GM12878 (cell line): ENCODE measurements around the gene SMTNL2. TPM values are rescaled to one million over a fixed set of nuclear protein-coding genes. Genes with fewer than 3 reads are reported as not detected.

Source experiments
- ATAC-seq: fragments of 200-7000 bp; cut with Tn5 transposase; 3 replicates; pipeline ENCODE4 v1.9.1; 2020; ENCODE audit warnings: mild to moderate bottlenecking, moderate library complexity
- BruUV-seq: library from RNA; stranded (reverse); fragments of 400-500 nt; replicated peaks from 2 replicates; lab custom pipeline; 2021; lab: Mats Ljungman, UMichigan
- CTCF ChIA-PET: fragments of 300-600 bp; sonication (Branson Sonifier 250); formaldehyde crosslinking; extraction: SDS; loops from one replicate; lab custom pipeline; 2021; ENCODE audit warnings: inconsistent platforms; lab: Yijun Ruan, JAX
- POLR2A ChIA-PET: fragments of 350-600 bp; formaldehyde crosslinking; extraction: SDS; loops from one replicate; lab custom pipeline; 2021; ENCODE audit warnings: inconsistent platforms; lab: Charles Lee
- RAD21 ChIA-PET: fragments of 300-600 bp; sonication (Branson Sonifier 250); formaldehyde crosslinking; loops from one replicate; lab custom pipeline; 2023; ENCODE audit warnings: antibody characterized with exemption; ENCODE audit not compliant: unreplicated experiment; lab: Charles Lee
- SMC1A ChIA-PET: fragments of 300-600 bp; sonication (Branson Sonifier 250); formaldehyde crosslinking; loops from one replicate; lab custom pipeline; 2023; ENCODE audit not compliant: unreplicated experiment, uncharacterized antibody; lab: Charles Lee
- DNase-seq: peaks from one replicate; pipeline ENCODE4 v3.0.0-alpha.2; 2011; ENCODE audit warnings: low read depth, low spot score
- FAIRE-seq: peaks from 3 replicates; lab custom pipeline; 2011; peaks lifted over from hg19 to GRCh38; lab: Jason Lieb, UNC
- H2AFZ ChIP-seq: 2 replicates; pipeline ENCODE4 v1.6.0; 2011; ENCODE audit warnings: low read depth, low read length, control low read depth; ENCODE audit not compliant: control insufficient read depth
- H3K27ac ChIP-seq: 2 replicates; pipeline ENCODE4 v1.5.1; 2011; ENCODE audit warnings: control low read depth; ENCODE audit not compliant: control insufficient read depth, insufficient read depth
- H3K27me3 ChIP-seq, 2 experiments: replicated peaks in 1 of 2; 2 replicates each; pipeline versions ENCODE4 v1.6.0 to v1.6.1; 2011; ENCODE audit warnings: low read length in 1 of 2; ENCODE audit not compliant: control insufficient read depth in 2 of 2, insufficient read depth in 2 of 2
- H3K36me3 ChIP-seq, 2 experiments: 2 replicates each; pipeline ENCODE4 v1.5.1; 2011; ENCODE audit warnings: low read length in 1 of 2; ENCODE audit not compliant: control insufficient read depth in 2 of 2, insufficient read depth in 2 of 2
- H3K4me1 ChIP-seq: 2 replicates; pipeline ENCODE4 v1.6.1; 2011; ENCODE audit warnings: mild to moderate bottlenecking, low read length, moderate library complexity, mixed read lengths; ENCODE audit not compliant: control insufficient read depth, insufficient read depth
- H3K4me2 ChIP-seq: 2 replicates; pipeline ENCODE4 v1.6.0; 2011; ENCODE audit warnings: control low read depth; ENCODE audit not compliant: control insufficient read depth, insufficient read depth
- H3K4me3 ChIP-seq: fragments of 200-600 bp; sonication (generic); 2 replicates; pipeline ENCODE4 v1.5.1; 2016
- H3K79me2 ChIP-seq: 2 replicates; pipeline ENCODE4 v1.6.0; 2011; ENCODE audit warnings: low read length; ENCODE audit not compliant: control insufficient read depth, insufficient read depth
- H3K9ac ChIP-seq: 2 replicates; pipeline ENCODE4 v1.8.0; 2011; ENCODE audit warnings: low read length, control low read depth, mixed read lengths; ENCODE audit not compliant: control insufficient read depth, insufficient read depth
- H3K9me3 ChIP-seq: replicated peaks from 3 replicates; pipeline ENCODE4 v1.5.1; 2011; ENCODE audit warnings: mild to moderate bottlenecking, low read length; ENCODE audit not compliant: control insufficient read depth, insufficient read depth
- H4K20me1 ChIP-seq: 2 replicates; pipeline ENCODE4 v1.6.0; 2011; ENCODE audit not compliant: control insufficient read depth, insufficient read depth
- BCLAF1 ChIP-seq: fragments of 450-650 bp; IDR thresholded peaks from 2 replicates; pipeline ENCODE4 v1.6.1; 2017; ENCODE audit warnings: antibody characterized with exemption, mild to moderate bottlenecking, moderate library complexity
- BHLHE40 ChIP-seq, 2 experiments: fragments of 450-650 bp in 1 of 2; IDR thresholded peaks; 2 replicates each; pipeline ENCODE4 v1.6.1; 2011 to 2017; ENCODE audit warnings: low read depth in 2 of 2, borderline replicate concordance in 1 of 2, improper control_type of control experiment in 1 of 2, low read length in 1 of 2, mild to moderate bottlenecking in 1 of 2
- DPF2 ChIP-seq: fragments of 450-650 bp; IDR thresholded peaks from 2 replicates; pipeline ENCODE4 v1.6.1; 2017; ENCODE audit warnings: mild to moderate bottlenecking
- JUNB ChIP-seq: IDR thresholded peaks from 2 replicates; pipeline ENCODE4 v1.6.1; 2016; ENCODE audit warnings: antibody characterized with exemption, mild to moderate bottlenecking
- MLLT1 ChIP-seq: fragments of 450-650 bp; IDR thresholded peaks from 2 replicates; pipeline ENCODE4 v1.6.1; 2016; ENCODE audit warnings: mild to moderate bottlenecking
- NR2C1 ChIP-seq: fragments of 450-650 bp; IDR thresholded peaks from 2 replicates; pipeline ENCODE4 v1.6.1; 2017; ENCODE audit warnings: antibody characterized with exemption, mild to moderate bottlenecking, moderate library complexity
- POLR2AphosphoS2 ChIP-seq: IDR thresholded peaks from 2 replicates; pipeline ENCODE4 v1.6.1; 2011; ENCODE audit warnings: low read depth, mild to moderate bottlenecking, low read length, improper control_type of control experiment, moderate library complexity
- TCF3 ChIP-seq: IDR thresholded peaks from 2 replicates; pipeline ENCODE4 v1.6.1; 2012; ENCODE audit warnings: low read depth, mild to moderate bottlenecking, low read length, borderline replicate concordance; ENCODE audit not compliant: insufficient read depth
- ZNF384 ChIP-seq: IDR thresholded peaks from 2 replicates; pipeline ENCODE4 v1.6.1; 2012; ENCODE audit warnings: low read depth, mild to moderate bottlenecking, low read length, improper control_type of control experiment, borderline replicate concordance
- WGBS: methylation state at CpG from one replicate; pipeline ENCODE4 v1.1.6; 2016; ENCODE audit warnings: low lambda C conversion rate; ENCODE audit not compliant: insufficient replicate concordance, insufficient coverage; ENCODE audit errors: missing lambda C conversion rate; 5-methylcytosine and 5-hydroxymethylcytosine counted together
- in situ Hi-C: fragments of 300-500 bp; cut with MboI; formaldehyde crosslinking; loops from 9 replicates; pipeline ENCODE4 v1.14.3; 2018; ENCODE audit warnings: mixed read lengths
- intact Hi-C: fragments of 100-400 bp; cut with micrococcal nuclease; formaldehyde crosslinking; loops from one replicate; pipeline ENCODE4 v1.14.2; 2022; ENCODE audit not compliant: unreplicated experiment
- polyA plus RNA-seq, 11 experiments: library from polyadenylated mRNA; depleted of rRNA in 4 of 11; unstranded in 6 of 11; stranded (reverse) in 5 of 11; fragments of >200 nt; fragmentation: Nextera tagmentation in 4 of 11; fragmentation: Illumina TruSeq in 1 of 11; extraction: Ambion mirVana in 4 of 11; extraction: Trizol in 1 of 11; gene quantifications; 1 replicate in 1 of 11; 2 replicates in 10 of 11; pipeline versions ENCODE4 v1.2.1 to v1.2.3, GENCODE V29; 2011 to 2016; ENCODE audit warnings: inconsistent platforms in 2 of 11, missing spikeins in 2 of 11, low read depth in 1 of 11
- total RNA-seq, 4 experiments: library from RNA; depleted of rRNA in 3 of 4; stranded (reverse); fragments of >200 nt in 3 of 4; fragmentation: Illumina TruSeq in 1 of 4; extraction: Trizol in 1 of 4; gene quantifications; 2 replicates each; pipeline versions ENCODE4 v1.2.1 to v1.2.3, GENCODE V29; 2013 to 2021

Gene SMTNL2
- total and polyA plus RNA-seq, 10 of the 15 experiments (the other 5 are each of a cell fraction or from before 2014, with no cell fraction given): not detected

- WGBS: 95% methylated on average over 14 of the region's 15 CpGs
- no peak for TF ChIP-seq MLLT1
- ATAC-seq (no peak), DNase-seq (no peak), FAIRE-seq (no peak)
- ChIA-PET RAD21 (no interaction called here), SMC1A (no interaction called here), CTCF (no interaction called here), POLR2A (no interaction called here)
- Histone ChIP-seq H3K9me3 (no peaks in the 10 kb centered on the region), H3K36me3 (peaks cover 0 to 49% of the 10 kb centered on the region in 2 experiments; a peak in 3 of 4 replicates), H3K4me2 (no peak overlapping the region), H3K27me3 (no peaks in the 10 kb centered on the region), H3K79me2 (no peaks in the 10 kb centered on the region), H3K4me3 (no peak overlapping the region), H3K27ac (no peak overlapping the region), H3K4me1 (no peaks in the 10 kb centered on the region), H3K9ac (no peak overlapping the region), H4K20me1 (no peaks in the 10 kb centered on the region), H2AFZ (no peak overlapping the region)
- in situ Hi-C loops: no loop called here
- no TSS peak for BruUV-seq
- intact Hi-C loops: no loop called here
Measured at GRCh38 chr17:4540687-4541327, 43.5 kb upstream of the SMTNL2 start.

GRCh38 chr17:4541328-4542002 is 42.9 kb upstream of the SMTNL2 start:
- 94% methylated on average over 29 of the region's 29 CpGs for WGBS
- no peaks in the 10 kb centered on the region for H3K9me3 ChIP-seq
- ChIA-PET RAD21 (no interaction called here), SMC1A (no interaction called here), POLR2A (no interaction called here), CTCF (no interaction called here)
- H3K4me1 ChIP-seq: no peaks in the 10 kb centered on the region
- BruUV-seq: no TSS peak
- intact Hi-C loops (no loop called here), in situ Hi-C loops (no loop called here)
- H3K79me2 ChIP-seq: no peaks in the 10 kb centered on the region
- H3K4me2 ChIP-seq: no peak overlapping the region
- FAIRE-seq (no peak), DNase-seq (no peak), ATAC-seq (no peak)
- no peaks in the 10 kb centered on the region; the same call in 1 of the 2 replicates for H4K20me1 ChIP-seq
- no peaks in the 10 kb centered on the region for H3K27me3 ChIP-seq
- H3K36me3 ChIP-seq: peaks cover under 1 to 50% of the 10 kb centered on the region in 2 experiments; a peak in 3 of 4 replicates
- no peak overlapping the region for H3K9ac ChIP-seq
- no peak overlapping the region for H2AFZ ChIP-seq
- no peak overlapping the region for H3K4me3 ChIP-seq
- H3K27ac ChIP-seq: no peak overlapping the region
- no peak for TF ChIP-seq DPF2
- TF ChIP-seq TCF3: no peak
- TF ChIP-seq JUNB: no peak
- no peak for TF ChIP-seq ZNF384
- TF ChIP-seq BHLHE40 (IDR thresholded peaks at IDR 0.05; ENCODE audit: borderline replicate concordance in 1 of 2, low read depth in 2 of 2, low read length in 1 of 2): no peak
- no peak for TF ChIP-seq NR2C1
- no peak for TF ChIP-seq BCLAF1
- TF ChIP-seq POLR2AphosphoS2: no peak
- TF ChIP-seq MLLT1: no peak
